ENCODE measurements around the gene RERE. TPM values are rescaled to one million over a fixed set of nuclear protein-coding genes. Genes with fewer than 3 reads are reported as not detected.

The RERE gene
- total and polyA plus RNA-seq, 4 donors = 26.8 to 133 (median 82.7) TPM

DNA sequence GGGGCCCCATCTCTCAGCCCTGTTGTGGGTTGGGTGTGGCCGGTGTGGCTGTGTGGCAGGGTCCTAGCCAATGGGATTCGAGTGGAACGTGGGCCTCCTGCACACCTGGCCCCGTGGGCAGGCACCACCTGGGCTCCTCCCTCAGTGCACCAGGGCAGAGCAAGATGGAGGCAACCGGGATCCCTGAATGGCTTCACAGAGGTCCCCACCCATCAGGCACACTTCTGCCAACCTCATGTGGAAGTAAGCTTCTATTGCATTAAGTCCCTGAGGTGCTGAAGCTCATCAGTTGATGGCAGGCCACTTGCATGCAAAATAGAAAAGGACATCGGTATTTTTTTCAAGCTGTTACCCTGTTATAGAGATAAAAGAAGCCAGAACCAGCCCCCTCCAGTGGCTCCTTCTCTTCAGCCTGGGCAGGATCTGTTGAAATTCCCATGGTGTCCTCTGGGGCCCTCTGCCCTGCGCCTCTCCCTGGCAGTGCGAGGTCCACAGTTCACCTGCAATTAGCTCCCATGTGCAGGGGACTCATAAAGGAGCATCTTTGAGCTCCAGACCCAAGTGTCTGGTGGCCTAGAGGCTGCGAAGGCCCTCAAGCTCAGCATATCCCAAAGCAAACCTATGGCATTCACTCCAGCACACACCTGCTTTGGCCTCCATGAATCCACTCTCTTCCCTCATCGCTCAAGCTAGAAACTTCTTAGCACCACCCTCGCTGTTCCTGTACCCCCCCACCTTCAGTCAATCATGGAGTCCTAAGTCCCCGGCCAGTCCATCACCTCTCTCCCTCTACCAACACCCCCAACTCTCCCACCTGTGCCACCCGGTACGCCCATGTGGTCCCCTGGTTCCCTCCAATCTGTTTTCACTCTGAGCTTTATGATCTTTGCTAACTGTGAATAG, 501.6 kb downstream of the RERE start:
- Histone ChIP-seq H3K36me3 (ENCODE audit: control insufficient read depth in 1 of 2, insufficient read depth in 2 of 2, low read length in 1 of 2) (no peaks in the 10 kb centered on the region), H3K4me3 (ENCODE audit: low read length in 2 of 2) (no peak overlapping the region), H3K27me3 (ENCODE audit: control insufficient read depth in 1 of 2, insufficient read depth in 2 of 2, low read length in 1 of 2) (no peaks in the 10 kb centered on the region), H3K4me1 (ENCODE audit: control insufficient read depth in 1 of 2, insufficient read depth in 2 of 2, low read length in 2 of 2) (no peaks in the 10 kb centered on the region), H3K9me3 (ENCODE audit: control insufficient read depth, low read length) (no peaks in the 10 kb centered on the region), H3K27ac (ENCODE audit: low read depth in 1 of 2, low read length in 2 of 2) (no peak overlapping the region)
- 92 to 97% methylated on average over 14 of the region's 14 CpGs for WGBS, 2 donors
- ATAC-seq (ENCODE audit: low FRiP score) (no peak), DNase-seq (no peak)
- intact Hi-C loops (cut with DNase I) = loop anchor here (2.0 to 5.0 kb wide), 3 partner anchors 36 to 334 kb away; no protein-coding TSS in a partner anchor

DNA sequence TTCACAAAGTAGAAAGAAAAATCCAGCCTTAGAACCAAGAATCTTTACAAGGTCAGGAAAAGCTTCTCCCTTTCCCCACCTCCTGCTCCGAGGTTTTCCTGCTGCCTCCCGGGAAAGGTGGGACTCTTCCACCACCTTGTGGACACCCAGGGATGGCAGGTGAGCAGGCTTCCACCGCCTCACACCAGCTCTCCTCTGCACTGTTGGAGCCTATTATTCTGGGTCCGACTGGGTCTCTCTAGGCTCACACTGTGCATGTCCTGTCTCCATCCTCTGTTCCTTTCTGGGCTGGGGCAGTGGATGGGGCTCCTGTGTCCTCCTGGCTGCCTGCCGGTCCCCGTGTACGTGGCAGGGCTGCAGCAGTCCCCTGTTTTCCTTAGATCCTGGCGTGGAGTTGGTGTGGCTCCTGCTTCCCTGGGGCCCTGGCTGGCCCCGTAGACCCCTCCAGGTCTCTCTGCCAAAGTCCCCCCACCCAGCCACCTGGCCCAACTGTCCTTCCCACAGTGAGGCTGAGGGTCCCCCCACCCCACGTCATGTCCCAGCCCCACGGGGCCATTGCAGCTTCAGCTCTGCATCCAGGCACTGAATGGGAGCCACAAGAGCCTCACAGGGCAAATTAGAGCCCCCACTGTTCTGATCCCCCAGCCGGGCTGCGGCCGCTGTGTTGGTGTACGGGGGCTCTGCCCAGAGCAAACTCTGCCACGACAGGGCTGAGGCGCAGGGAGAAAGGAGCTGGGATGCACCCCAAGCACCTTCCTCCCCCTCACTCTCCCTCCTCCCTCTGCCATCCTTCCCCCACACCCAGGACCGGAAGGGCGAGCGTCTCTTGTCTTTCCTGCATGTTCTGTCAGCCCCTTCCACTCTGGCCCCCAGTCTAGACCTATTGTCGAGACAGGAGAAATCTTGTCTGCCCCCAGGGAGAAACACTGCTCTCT, 502.8 kb downstream of the RERE start:
- ATAC-seq (ENCODE audit: low FRiP score) (peak; percentile 77), DNase-seq (peak; percentile 83 to 89)
- Histone ChIP-seq H3K4me3 (ENCODE audit: low read length in 2 of 2) (no peak overlapping the region), H3K4me1 (ENCODE audit: control insufficient read depth in 1 of 2, insufficient read depth in 2 of 2, low read length in 2 of 2) (no peaks in the 10 kb centered on the region), H3K36me3 (ENCODE audit: control insufficient read depth in 1 of 2, insufficient read depth in 2 of 2, low read length in 1 of 2) (no peaks in the 10 kb centered on the region), H3K27ac (ENCODE audit: low read depth in 1 of 2, low read length in 2 of 2) (no peak overlapping the region), H3K27me3 (ENCODE audit: control insufficient read depth in 1 of 2, insufficient read depth in 2 of 2, low read length in 1 of 2) (no peaks in the 10 kb centered on the region), H3K9me3 (ENCODE audit: control insufficient read depth, low read length) (no peaks in the 10 kb centered on the region)
- 43 to 48% methylated on average over 21 of the region's 21 CpGs for WGBS, 2 donors
- intact Hi-C loops (cut with DNase I) = loop anchor here (1.0 to 5.0 kb wide), 8 partner anchors 38 to 332 kb away; no protein-coding TSS in a partner anchor

DNA sequence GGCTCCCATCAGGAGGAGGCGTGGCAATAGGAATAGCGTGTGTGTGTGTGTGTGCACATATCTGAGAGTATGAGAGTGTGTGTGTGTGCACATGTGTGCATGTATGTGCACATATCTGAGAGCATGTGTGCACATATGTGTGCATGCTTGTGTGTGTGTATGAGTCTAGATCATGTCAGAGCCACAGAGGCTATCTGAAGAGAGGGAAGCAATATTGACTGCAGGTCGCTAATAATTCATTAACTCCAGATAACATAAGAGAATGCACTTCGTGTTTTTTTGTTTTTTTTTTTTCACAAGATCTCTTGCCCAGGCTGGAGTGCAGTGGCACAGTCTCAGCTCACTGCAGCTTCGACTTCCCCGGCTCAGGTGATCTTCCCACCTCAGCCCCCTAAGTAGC, 504.2 kb downstream of the RERE start:
- ATAC-seq (ENCODE audit: low FRiP score) (no peak), DNase-seq (no peak)
- no peak overlapping the region for H3K27ac ChIP-seq (ENCODE audit: low read depth in 1 of 2, low read length in 2 of 2)
- H3K27me3 ChIP-seq (ENCODE audit: control insufficient read depth in 1 of 2, insufficient read depth in 2 of 2, low read length in 1 of 2) = no peaks in the 10 kb centered on the region
- intact Hi-C loops (cut with DNase I) = loop anchor here (5.0 kb wide), 4 partner anchors 111 to 296 kb away; no protein-coding TSS in a partner anchor
- WGBS, 2 donors = 74 to 75% methylated on average over 6 of the region's 6 CpGs
- H3K4me1 ChIP-seq (ENCODE audit: control insufficient read depth in 1 of 2, insufficient read depth in 2 of 2, low read length in 2 of 2) = no peaks in the 10 kb centered on the region
- H3K9me3 ChIP-seq (ENCODE audit: control insufficient read depth, low read length) = no peaks in the 10 kb centered on the region
- no peaks in the 10 kb centered on the region for H3K36me3 ChIP-seq (ENCODE audit: control insufficient read depth in 1 of 2, insufficient read depth in 2 of 2, low read length in 1 of 2)
- H3K4me3 ChIP-seq (ENCODE audit: low read length in 2 of 2) = no peak overlapping the region

DNA sequence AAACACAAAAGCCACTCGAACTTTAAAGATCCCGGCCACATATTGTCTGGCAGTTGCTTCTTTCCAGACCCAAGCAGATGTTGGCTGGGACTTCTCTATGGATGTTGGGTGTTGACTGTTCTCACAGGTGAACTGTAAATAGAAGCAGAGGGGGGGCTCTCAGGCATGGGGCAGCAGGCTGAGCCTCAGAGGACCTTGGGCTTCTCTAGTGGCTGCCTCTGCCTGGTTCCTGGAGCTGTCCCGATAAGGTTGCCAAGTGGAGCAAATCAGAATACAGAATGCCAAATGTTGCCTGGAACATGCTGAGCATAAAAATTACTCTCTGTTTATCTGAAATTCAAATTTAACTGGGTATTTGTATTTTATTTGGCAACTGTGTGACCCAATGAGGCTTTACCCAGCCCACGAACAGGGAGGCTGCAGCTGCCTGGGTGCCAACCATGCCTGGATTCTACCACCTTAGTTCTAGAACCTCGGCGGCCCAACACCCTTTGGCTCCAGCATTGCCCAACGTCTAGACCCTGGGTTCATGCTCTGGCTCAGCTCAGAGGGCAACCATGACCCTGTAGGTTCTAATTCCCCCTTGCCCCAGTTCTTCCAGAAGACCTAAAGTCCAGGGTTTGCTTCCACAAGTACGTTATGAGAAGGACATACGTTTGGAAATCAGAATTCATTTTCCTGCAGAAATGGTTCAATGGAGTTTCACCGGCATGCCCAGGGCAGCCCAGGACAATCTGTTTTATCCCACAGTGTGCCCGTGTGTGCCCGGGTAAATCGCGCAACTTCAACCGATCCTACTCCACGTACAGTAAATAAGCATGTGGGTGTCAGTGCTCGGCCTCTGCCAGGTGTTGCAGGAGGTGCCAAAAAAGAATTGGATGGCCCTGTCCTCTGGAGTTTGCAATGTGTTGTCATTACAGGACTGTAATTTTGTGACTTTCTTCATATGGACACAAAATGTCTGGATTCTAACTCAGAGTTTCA, 504.9 kb downstream of the RERE start:
- H3K4me1 ChIP-seq (ENCODE audit: control insufficient read depth in 1 of 2, insufficient read depth in 2 of 2, low read length in 2 of 2) = no peaks in the 10 kb centered on the region
- ATAC-seq (ENCODE audit: low FRiP score) (peak; percentile 34), DNase-seq (no peak)
- H3K9me3 ChIP-seq (ENCODE audit: control insufficient read depth, low read length) = no peaks in the 10 kb centered on the region
- peak overlapping the region in 1 of 2 donors; percentile 78 for H3K27ac ChIP-seq (ENCODE audit: low read depth in 1 of 2, low read length in 2 of 2)
- no peaks in the 10 kb centered on the region for H3K36me3 ChIP-seq (ENCODE audit: control insufficient read depth in 1 of 2, insufficient read depth in 2 of 2, low read length in 1 of 2)
- H3K27me3 ChIP-seq (ENCODE audit: control insufficient read depth in 1 of 2, insufficient read depth in 2 of 2, low read length in 1 of 2) = no peaks in the 10 kb centered on the region
- H3K4me3 ChIP-seq (ENCODE audit: low read length in 2 of 2) = no peak overlapping the region
- intact Hi-C loops (cut with DNase I) = loop anchor here (5.0 kb wide), 4 partner anchors 110 to 295 kb away; no protein-coding TSS in a partner anchor
- 50 to 51% methylated on average over 17 of the region's 17 CpGs for WGBS, 2 donors

DNA sequence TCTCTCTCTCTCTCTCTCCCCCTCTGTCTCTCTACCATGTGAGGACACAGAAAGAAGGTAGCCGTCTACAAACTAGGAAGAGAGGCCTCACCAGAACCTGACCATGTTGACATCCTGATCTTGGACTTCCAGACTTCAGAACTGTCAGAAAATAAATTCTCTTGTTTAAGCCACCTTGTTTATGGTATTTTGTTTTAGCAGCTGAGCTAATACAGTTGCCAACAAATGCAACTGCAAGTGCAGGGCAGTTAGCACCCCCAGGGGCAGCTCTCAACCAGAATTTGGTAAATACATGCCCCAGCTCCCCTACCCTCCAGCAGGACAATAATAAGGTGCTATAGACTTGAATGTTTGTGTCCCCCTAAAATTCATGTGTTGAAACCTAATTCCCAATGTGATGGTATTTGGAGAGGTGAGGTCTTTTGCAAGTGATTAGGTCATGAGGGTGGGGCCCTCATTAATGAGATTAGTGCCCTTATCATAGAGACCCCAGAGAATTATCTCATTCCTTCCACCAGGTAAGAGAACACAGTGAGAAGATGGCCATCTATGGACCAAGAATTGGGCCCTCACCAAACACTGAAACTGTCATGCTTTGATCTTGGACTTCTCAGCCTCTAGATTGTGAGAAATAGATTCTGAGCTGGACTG, 506.2 kb downstream of the RERE start:
- WGBS, 2 donors = 94% methylated on average over 1 of the region's 1 CpG; no CpG with 5 or more reads in 1 of the 2 donors
- Histone ChIP-seq H3K4me1 (ENCODE audit: control insufficient read depth in 1 of 2, insufficient read depth in 2 of 2, low read length in 2 of 2) (no peaks in the 10 kb centered on the region), H3K4me3 (ENCODE audit: low read length in 2 of 2) (no peak overlapping the region), H3K9me3 (ENCODE audit: control insufficient read depth, low read length) (no peaks in the 10 kb centered on the region), H3K27ac (ENCODE audit: low read depth in 1 of 2, low read length in 2 of 2) (no peak overlapping the region), H3K27me3 (ENCODE audit: control insufficient read depth in 1 of 2, insufficient read depth in 2 of 2, low read length in 1 of 2) (no peaks in the 10 kb centered on the region), H3K36me3 (ENCODE audit: control insufficient read depth in 1 of 2, insufficient read depth in 2 of 2, low read length in 1 of 2) (no peaks in the 10 kb centered on the region)
- no peak for ATAC-seq (ENCODE audit: low FRiP score)
- intact Hi-C loops (cut with DNase I) = loop anchor here (5.0 kb wide), 4 partner anchors 109 to 294 kb away; no protein-coding TSS in a partner anchor
- no peak for DNase-seq

DNA sequence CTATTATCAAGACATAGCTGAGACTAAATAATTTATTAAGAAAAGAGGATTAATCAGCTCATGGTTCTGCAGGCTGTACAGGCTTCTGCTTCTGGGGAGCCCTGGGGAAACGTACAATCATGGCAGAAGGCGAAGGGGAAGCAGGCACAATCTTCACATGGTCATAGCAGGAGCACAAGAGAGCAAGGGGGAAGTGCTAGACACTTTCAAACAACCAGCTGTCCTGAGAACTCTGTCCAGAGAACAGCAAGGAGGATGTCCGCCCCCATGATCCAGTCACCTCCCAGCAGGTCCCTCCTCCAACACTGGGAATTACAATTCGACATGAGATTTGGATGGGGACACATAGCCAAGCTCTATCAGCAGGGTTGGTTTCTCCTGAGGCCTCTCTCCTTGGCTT, 509.8 kb downstream of the RERE start:
- H3K9me3 ChIP-seq (ENCODE audit: control insufficient read depth, low read length) = no peaks in the 10 kb centered on the region
- peaks cover 0 to 8% of the 10 kb centered on the region in 2 donors for H3K4me1 ChIP-seq (ENCODE audit: control insufficient read depth in 1 of 2, insufficient read depth in 2 of 2, low read length in 2 of 2)
- no peaks in the 10 kb centered on the region for H3K36me3 ChIP-seq (ENCODE audit: control insufficient read depth in 1 of 2, insufficient read depth in 2 of 2, low read length in 1 of 2)
- 79 to 86% methylated on average over 4 of the region's 4 CpGs for WGBS, 2 donors
- no peak for ATAC-seq (ENCODE audit: low FRiP score)
- no peak for DNase-seq
- intact Hi-C loops (cut with DNase I) = loop anchor here in 1 of 2 donors (10.0 kb wide), 1 partner anchor 63 kb away; no protein-coding TSS in a partner anchor
- H3K27me3 ChIP-seq (ENCODE audit: control insufficient read depth in 1 of 2, insufficient read depth in 2 of 2, low read length in 1 of 2) = no peaks in the 10 kb centered on the region
- H3K27ac ChIP-seq (ENCODE audit: low read depth in 1 of 2, low read length in 2 of 2) = no peak overlapping the region
- no peak overlapping the region for H3K4me3 ChIP-seq (ENCODE audit: low read length in 2 of 2)

DNA sequence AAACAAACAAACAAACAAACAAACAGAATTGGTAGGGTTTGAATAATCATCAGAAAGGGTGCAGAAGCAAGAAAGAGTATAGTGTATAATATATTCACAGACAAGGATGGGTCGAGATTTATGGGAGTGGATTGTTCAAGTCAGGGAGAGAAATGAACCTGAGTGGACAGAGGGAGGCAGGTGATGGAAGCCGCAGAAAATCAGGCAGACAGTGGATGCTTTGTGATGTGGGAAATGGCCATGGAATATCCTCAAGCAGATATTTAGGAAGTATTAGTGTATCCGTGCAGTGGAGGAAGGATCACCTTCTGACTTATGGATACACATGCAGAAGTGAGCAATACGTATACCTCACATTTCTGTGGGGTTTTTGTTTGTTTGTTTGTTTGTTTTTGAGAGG, 513.6 kb downstream of the RERE start:
- H3K27ac ChIP-seq (ENCODE audit: low read depth in 1 of 2, low read length in 2 of 2) = peak overlapping the region in 1 of 2 donors; percentile 20
- intact Hi-C loops (cut with DNase I) = loop anchor here in 1 of 2 donors (10.0 kb wide), 1 partner anchor 59 kb away; no protein-coding TSS in a partner anchor
- H3K27me3 ChIP-seq (ENCODE audit: control insufficient read depth in 1 of 2, insufficient read depth in 2 of 2, low read length in 1 of 2) = no peaks in the 10 kb centered on the region
- no peaks in the 10 kb centered on the region for H3K9me3 ChIP-seq (ENCODE audit: control insufficient read depth, low read length)
- no peaks in the 10 kb centered on the region for H3K36me3 ChIP-seq (ENCODE audit: control insufficient read depth in 1 of 2, insufficient read depth in 2 of 2, low read length in 1 of 2)
- H3K4me3 ChIP-seq (ENCODE audit: low read length in 2 of 2) = no peak overlapping the region
- no peak for DNase-seq
- no peak for ATAC-seq (ENCODE audit: low FRiP score)
- WGBS, 2 donors = 92 to 93% methylated on average over 4 of the region's 4 CpGs
- H3K4me1 ChIP-seq (ENCODE audit: control insufficient read depth in 1 of 2, insufficient read depth in 2 of 2, low read length in 2 of 2) = peaks cover 3 to 8% of the 10 kb centered on the region in 2 donors
